CD14-positive monocyte (primary cell): ENCODE data around the gene HABP4. TPM values are rescaled to one million over a fixed set of nuclear protein-coding genes. Genes with fewer than 3 reads are reported as not detected.

Source experiments
- DNase-seq, 3 donors: peaks; one replicate each; pipeline ENCODE4 v3.0.0-alpha.2; 2011 to 2022
- H2AFZ ChIP-seq: 2 replicates; pipeline ENCODE4 v1.6.0; 2012; ENCODE audit warnings: mild to moderate bottlenecking, low read depth, low read length, inconsistent platforms; ENCODE audit not compliant: insufficient read depth, poor library complexity, severe bottlenecking
- H3K27ac ChIP-seq, 2 donors: 1 replicate in 1 of 2; 2 replicates in 1 of 2; pipeline ENCODE4 v1.5.1; 2012 to 2013; ENCODE audit warnings: low read length in 2 of 2, control low read depth in 1 of 2, inconsistent platforms in 1 of 2, low read depth in 1 of 2, mild to moderate bottlenecking in 1 of 2
- H3K27me3 ChIP-seq, 2 donors: one replicate each; pipeline versions ENCODE4 v1.6.0 to v1.6.1; 2011 to 2013; ENCODE audit warnings: low read length in 2 of 2; ENCODE audit not compliant: control insufficient read depth in 2 of 2, insufficient read depth in 2 of 2
- H3K36me3 ChIP-seq, 2 donors: replicated peaks in 1 of 2; 1 replicate in 1 of 2; 2 replicates in 1 of 2; pipeline versions ENCODE4 v1.5.1 to v1.6.1; 2012 to 2013; ENCODE audit warnings: low read length in 2 of 2, control low read depth in 1 of 2, inconsistent platforms in 1 of 2, mild to moderate bottlenecking in 1 of 2; ENCODE audit not compliant: insufficient read depth in 2 of 2, control insufficient read depth in 1 of 2
- H3K4me1 ChIP-seq, 2 donors: 1 replicate in 1 of 2; 2 replicates in 1 of 2; pipeline versions ENCODE4 v1.5.1 to v1.6.1; 2012 to 2013; ENCODE audit warnings: low read length in 2 of 2, control low read depth in 1 of 2, inconsistent platforms in 1 of 2, mild to moderate bottlenecking in 1 of 2, moderate library complexity in 1 of 2; ENCODE audit not compliant: insufficient read depth in 2 of 2, control insufficient read depth in 1 of 2
- H3K4me2 ChIP-seq: replicated peaks from 2 replicates; pipeline ENCODE3; 2012; ENCODE audit warnings: low read length, moderate library complexity, mild to moderate bottlenecking; ENCODE audit not compliant: poor library complexity, severe bottlenecking; ENCODE audit errors: extremely low read depth
- H3K4me3 ChIP-seq, 3 experiments: fragments of 200-600 bp in 1 of 3; sonication (generic) in 1 of 3; replicated peaks in 1 of 3; 1 replicate in 2 of 3; 2 replicates in 1 of 3; pipeline ENCODE4 v1.5.1; 2011 to 2013; ENCODE audit warnings: low read length in 3 of 3, mild to moderate bottlenecking in 3 of 3, control low read depth in 2 of 3, low read depth in 2 of 3, inconsistent platforms in 1 of 3, moderate library complexity in 1 of 3
- H3K79me2 ChIP-seq: 2 replicates; pipeline ENCODE4 v1.6.0; 2012; ENCODE audit warnings: mild to moderate bottlenecking, control low read depth, inconsistent platforms, low read length, moderate library complexity; ENCODE audit not compliant: insufficient read depth
- H3K9ac ChIP-seq: 2 replicates; pipeline ENCODE4 v1.6.0; 2017; ENCODE audit warnings: low read length, mild to moderate bottlenecking; ENCODE audit not compliant: insufficient read depth, poor library complexity, severe bottlenecking
- H3K9me3 ChIP-seq, 2 donors: replicated peaks in 1 of 2; 1 replicate in 1 of 2; 2 replicates in 1 of 2; pipeline versions ENCODE4 v1.5.1 to v1.6.1; 2012 to 2013; ENCODE audit warnings: low read length in 2 of 2, control low read depth in 1 of 2; ENCODE audit not compliant: control insufficient read depth in 1 of 2, insufficient read depth in 1 of 2
- H4K20me1 ChIP-seq: 2 replicates; pipeline ENCODE4 v1.6.0; 2012; ENCODE audit warnings: mild to moderate bottlenecking, low read length, control low read depth, moderate library complexity; ENCODE audit not compliant: insufficient read depth
- H3K27ac Mint-ChIP-seq, 7 donors: one replicate each; pipeline ENCODE4 v1.8.0; 2020; ENCODE audit warnings: mild to moderate bottlenecking in 7 of 7, mixed read lengths in 7 of 7, moderate library complexity in 6 of 7, inconsistent platforms in 2 of 7
- H3K27me3 Mint-ChIP-seq, 3 donors: one replicate each; pipeline ENCODE4 v1.8.0; 2021 to 2022; ENCODE audit warnings: low read depth in 3 of 3, mild to moderate bottlenecking in 3 of 3, mixed read lengths in 3 of 3, moderate library complexity in 3 of 3, inconsistent platforms in 1 of 3
- H3K36me3 Mint-ChIP-seq, 2 donors: one replicate each; pipeline ENCODE4 v1.8.0; 2020; ENCODE audit warnings: mixed read lengths in 2 of 2, inconsistent platforms in 1 of 2, mild to moderate bottlenecking in 1 of 2
- H3K4me1 Mint-ChIP-seq: one replicate; pipeline ENCODE4 v1.8.0; 2020; ENCODE audit warnings: mild to moderate bottlenecking, mixed read lengths
- H3K4me3 Mint-ChIP-seq, 2 donors: one replicate each; pipeline ENCODE4 v1.8.0; 2020; ENCODE audit warnings: mild to moderate bottlenecking in 2 of 2, mixed read lengths in 2 of 2, moderate library complexity in 1 of 2
- H3K9me3 Mint-ChIP-seq, 7 donors: one replicate each; pipeline ENCODE4 v1.8.0; 2020 to 2022; ENCODE audit warnings: mixed read lengths in 7 of 7, mild to moderate bottlenecking in 6 of 7, moderate library complexity in 6 of 7, inconsistent platforms in 2 of 7
- CTCF ChIP-seq: fragments of 200-600 bp; IDR thresholded peaks from one replicate; pipeline ENCODE4 v1.8.0; 2022; ENCODE audit warnings: antibody characterized with exemption, mild to moderate bottlenecking
- WGBS: methylation state at CpG from one replicate; pipeline ENCODE4 v1.1.5; 2013; ENCODE audit warnings: missing lambda C conversion rate; ENCODE audit not compliant: insufficient coverage; 5-methylcytosine and 5-hydroxymethylcytosine counted together
- intact Hi-C, 2 donors: fragments of 100-400 bp; cut with micrococcal nuclease; formaldehyde crosslinking; loops; one replicate each; pipeline versions ENCODE4 v1.15.0 to v1.15.1; 2023
- polyA plus RNA-seq, 3 donors: library from polyadenylated mRNA; depleted of rRNA in 1 of 3; unstranded in 2 of 3; stranded (reverse) in 1 of 3; fragments of 300-500 nt in 2 of 3; fragments of >200 nt in 1 of 3; fragmentation: Illumina TruSeq in 2 of 3; gene quantifications; 1 replicate in 2 of 3; 2 replicates in 1 of 3; pipeline ENCODE4 v1.2.3, GENCODE V29; 2012 to 2021

Gene HABP4
- polyA plus RNA-seq, 3 donors: 0.54 to 0.97 (median 0.68) TPM

GRCh38 chr9:96429732-96430131, 20.2 kb upstream of the HABP4 start:
- intact Hi-C loops: loop anchor here in 1 of 2 donors (10.0 kb wide), 1 partner anchor 1705 kb away; the partner anchor contains the start of gene AOPEP
- Mint-ChIP-seq H3K9me3 (peaks cover 0 to 5% (median 0%) of the 10 kb centered on the region in 7 donors), H3K36me3 (no peaks in the 10 kb centered on the region), H3K27me3 (peaks cover 0 to 7% (median 3%) of the 10 kb centered on the region in 3 donors), H3K4me3 (no peak overlapping the region), H3K27ac (no peak overlapping the region), H3K4me1 (peaks cover 9% of the 10 kb centered on the region)
- no peak for TF ChIP-seq CTCF
- H4K20me1 ChIP-seq: no peaks in the 10 kb centered on the region
- DNase-seq: no peak
- no peaks in the 10 kb centered on the region for H3K36me3 ChIP-seq
- no peaks in the 10 kb centered on the region for H3K9me3 ChIP-seq
- no peak overlapping the region for H3K27ac ChIP-seq
- no peak overlapping the region for H3K9ac ChIP-seq
- H3K4me2 ChIP-seq: no peak overlapping the region
- H3K79me2 ChIP-seq: no peaks in the 10 kb centered on the region
- no peak overlapping the region for H3K4me3 ChIP-seq
- no peaks in the 10 kb centered on the region for H3K27me3 ChIP-seq
- H2AFZ ChIP-seq: no peak overlapping the region
- peaks cover 0 to 2% of the 10 kb centered on the region in 2 donors for H3K4me1 ChIP-seq

GRCh38 chr9:96430377-96430776, 19.6 kb upstream of the HABP4 start:
- Histone ChIP-seq H3K4me2 (no peak overlapping the region), H3K9ac (no peak overlapping the region), H3K9me3 (no peaks in the 10 kb centered on the region), H2AFZ (no peak overlapping the region), H4K20me1 (no peaks in the 10 kb centered on the region), H3K36me3 (no peaks in the 10 kb centered on the region), H3K27ac (no peak overlapping the region), H3K4me1 (peaks cover 0 to 2% of the 10 kb centered on the region in 2 donors), H3K4me3 (no peak overlapping the region), H3K27me3 (no peaks in the 10 kb centered on the region), H3K79me2 (no peaks in the 10 kb centered on the region)
- Mint-ChIP-seq H3K4me3 (no peak overlapping the region), H3K36me3 (no peaks in the 10 kb centered on the region), H3K4me1 (peaks cover 7% of the 10 kb centered on the region), H3K27me3 (peaks cover 0 to 6% (median 3%) of the 10 kb centered on the region in 3 donors), H3K27ac (no peak overlapping the region), H3K9me3 (peaks cover 0 to 7% (median 2%) of the 10 kb centered on the region in 7 donors)
- DNase-seq: no peak
- intact Hi-C loops: no loop called here
- no peak for TF ChIP-seq CTCF
- WGBS: no CpG with 5 or more reads among the region's 2 CpGs
